ENCODE measurements around the gene TPM2. TPM values are rescaled to one million over a fixed set of nuclear protein-coding genes. Genes with fewer than 3 reads are reported as not detected.
"Not testable (repeated sequence)": the region's sequence is repeated elsewhere in the genome, so short reads cannot be mapped to it uniquely, and the experiment has no call there.

TPM2 gene
- total RNA-seq, 2 experiments from 2014 or later: 4.9 to 6.6 TPM

- intact Hi-C loops (cut with micrococcal nuclease): loop anchor here (1.0 to 2.0 kb wide), 8 partner anchors 8 to 530 kb away; partner anchors contain the start of genes CD72, CREB3, GBA2 and HINT2
- peaks cover 11% of the 10 kb centered on the region for H3K36me3 Mint-ChIP-seq (ENCODE audit: low read depth)
- DNase-seq: peak; percentile 94
- peak overlapping the region; percentile 83 for H3K27ac Mint-ChIP-seq
- peak overlapping the region; percentile 90 for H3K4me3 Mint-ChIP-seq
- H3K9me3 Mint-ChIP-seq: no peaks in the 10 kb centered on the region
- H3K27me3 Mint-ChIP-seq (ENCODE audit: low read depth): no peaks in the 10 kb centered on the region
- H3K4me1 Mint-ChIP-seq (ENCODE audit: low read depth): peaks cover 43% of the 10 kb centered on the region
- CTCF ChIA-PET: interaction anchor here (0.6 to 12.4 kb wide), 21 partner anchors 11 to 298 kb away, joined by 3 to 149 read pairs (median 5); partner anchors contain the start of genes ARHGEF39, CCDC107, CD72 and CREB3
Observed at GRCh38 chr9:35646533-35647265, 43.0 kb downstream of the TPM2 start.

DNA sequence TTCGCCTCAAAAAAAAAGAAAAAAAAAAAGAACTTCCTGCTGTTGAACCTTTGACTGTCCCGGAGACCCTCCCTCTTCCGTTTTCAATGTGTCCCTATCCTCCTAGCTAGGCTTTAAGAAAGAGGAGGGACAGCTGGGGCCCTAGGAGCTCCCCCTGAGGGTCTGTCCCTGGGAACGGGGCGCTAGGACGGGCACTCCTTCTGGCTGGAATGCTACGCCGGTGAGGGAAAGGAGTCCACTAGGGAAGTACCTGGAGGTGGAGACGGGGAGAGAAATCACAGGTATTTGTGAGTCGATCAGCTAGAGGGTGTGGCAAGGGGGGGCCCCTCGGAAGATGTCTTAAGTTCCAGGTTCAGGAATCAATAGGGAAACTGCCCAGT, 43.6 kb downstream of the TPM2 start:
- Mint-ChIP-seq H3K4me1 (ENCODE audit: low read depth) (peaks cover 41% of the 10 kb centered on the region), H3K4me3 (peak overlapping the region; percentile 90), H3K27me3 (ENCODE audit: low read depth) (no peaks in the 10 kb centered on the region), H3K9me3 (no peaks in the 10 kb centered on the region), H3K36me3 (ENCODE audit: low read depth) (peaks cover 11% of the 10 kb centered on the region), H3K27ac (peak overlapping the region; percentile 83)
- intact Hi-C loops (cut with micrococcal nuclease): loop anchor here (1.0 to 2.0 kb wide), 8 partner anchors 8 to 530 kb away; partner anchors contain the start of genes CD72, CREB3, GBA2 and HINT2
- CTCF ChIA-PET: interaction anchor here (0.6 to 12.4 kb wide), 13 partner anchors 15 to 299 kb away, joined by 3 to 149 read pairs (median 8); partner anchors contain the start of genes ARHGEF39, CCDC107, CD72 and RMRP
- DNase-seq: no peak

DNA sequence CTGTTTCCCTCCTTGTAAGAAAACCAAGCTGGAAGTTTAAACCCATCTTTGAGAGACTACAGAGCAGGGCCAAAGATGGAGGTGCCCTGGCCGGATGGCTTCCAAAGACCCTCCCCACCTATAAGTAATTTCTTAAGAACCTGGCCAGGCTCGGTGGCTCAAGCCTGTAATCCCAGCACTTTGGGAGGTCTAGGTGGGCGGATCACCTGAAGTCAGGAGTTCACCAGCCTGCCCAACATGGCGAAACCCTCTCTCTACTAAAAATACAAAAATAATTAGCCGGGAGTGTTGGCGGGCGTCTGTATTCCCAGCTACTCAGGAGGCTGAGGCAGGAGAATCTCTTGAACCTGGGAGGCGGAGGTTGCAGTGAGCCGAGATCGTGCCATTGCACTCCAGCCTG, 44.0 kb downstream of the TPM2 start:
- peaks cover 14% of the 10 kb centered on the region for H3K36me3 Mint-ChIP-seq (ENCODE audit: low read depth)
- intact Hi-C loops (cut with micrococcal nuclease): loop anchor here (1.0 to 2.0 kb wide), 8 partner anchors 7 to 529 kb away; partner anchors contain the start of genes CD72, CREB3, GBA2 and HINT2
- H3K27ac Mint-ChIP-seq: peak overlapping the region; percentile 83
- CTCF ChIA-PET: interaction anchor here (0.6 to 12.4 kb wide), 12 partner anchors 15 to 299 kb away, joined by 3 to 149 read pairs (median 4); partner anchors contain the start of genes ARHGEF39, CCDC107, CD72 and RMRP
- not testable (repeated sequence) for H3K27me3 Mint-ChIP-seq (ENCODE audit: low read depth); H3K9me3 Mint-ChIP-seq; DNase-seq
- peak overlapping the region; percentile 90 for H3K4me3 Mint-ChIP-seq
- H3K4me1 Mint-ChIP-seq (ENCODE audit: low read depth): peaks cover 38% of the 10 kb centered on the region

DNA sequence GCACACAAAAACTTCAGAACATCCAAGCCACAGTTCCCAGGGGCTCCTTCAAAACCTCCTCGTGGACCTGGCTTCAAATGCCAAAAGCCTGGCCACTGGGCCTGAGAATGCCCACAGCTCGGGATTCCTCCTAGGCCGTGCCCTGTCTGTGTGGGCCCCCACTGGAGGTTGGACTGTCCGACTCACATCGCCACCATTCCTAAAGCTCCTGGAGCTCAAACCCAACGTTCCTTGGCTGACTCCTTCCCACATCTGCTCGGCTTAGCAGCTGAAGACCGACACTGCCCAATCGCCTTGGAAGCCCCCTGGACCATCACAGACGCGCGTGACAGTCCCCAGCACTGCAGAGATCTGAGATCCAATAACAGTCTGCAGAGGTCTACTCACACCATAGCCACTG, 46.7 kb downstream of the TPM2 start:
- H3K4me1 Mint-ChIP-seq (ENCODE audit: low read depth): peaks cover 42% of the 10 kb centered on the region
- intact Hi-C loops (cut with micrococcal nuclease): no loop called here
- CTCF ChIA-PET: interaction anchor here (12.4 kb wide), 1 partner anchor 28 kb away, joined by 142 read pairs; the partner anchor contains the start of gene CD72
- no peak overlapping the region for H3K27ac Mint-ChIP-seq
- no peaks in the 10 kb centered on the region for H3K27me3 Mint-ChIP-seq (ENCODE audit: low read depth)
- H3K4me3 Mint-ChIP-seq: no peak overlapping the region
- H3K9me3 Mint-ChIP-seq: peaks cover 3% of the 10 kb centered on the region
- peaks cover 6% of the 10 kb centered on the region for H3K36me3 Mint-ChIP-seq (ENCODE audit: low read depth)
- no peak for DNase-seq

GRCh38 chr9:35641478-35641877, 48.2 kb downstream of the TPM2 start:
- CTCF ChIA-PET; H3K9me3 Mint-ChIP-seq; H3K27ac Mint-ChIP-seq; H3K4me3 Mint-ChIP-seq; intact Hi-C loops (cut with micrococcal nuclease); H3K27me3 Mint-ChIP-seq (ENCODE audit: low read depth); DNase-seq; H3K36me3 Mint-ChIP-seq (ENCODE audit: low read depth): not testable (repeated sequence)
- peaks cover 46% of the 10 kb centered on the region for H3K4me1 Mint-ChIP-seq (ENCODE audit: low read depth)

- H3K4me1 Mint-ChIP-seq (ENCODE audit: low read depth): peaks cover 54% of the 10 kb centered on the region
- intact Hi-C loops (cut with micrococcal nuclease); H3K4me3 Mint-ChIP-seq; H3K36me3 Mint-ChIP-seq (ENCODE audit: low read depth); H3K27me3 Mint-ChIP-seq (ENCODE audit: low read depth); H3K9me3 Mint-ChIP-seq; DNase-seq: not testable (repeated sequence)
- H3K27ac Mint-ChIP-seq: peak overlapping the region; percentile 81
- CTCF ChIA-PET: interaction anchor here (0.6 to 1.3 kb wide), 4 partner anchors 9 to 261 kb away, joined by 3 to 6 read pairs (median 4); no protein-coding TSS in a partner anchor
Observed at GRCh38 chr9:35640431-35640830, 49.3 kb downstream of the TPM2 start.

DNA sequence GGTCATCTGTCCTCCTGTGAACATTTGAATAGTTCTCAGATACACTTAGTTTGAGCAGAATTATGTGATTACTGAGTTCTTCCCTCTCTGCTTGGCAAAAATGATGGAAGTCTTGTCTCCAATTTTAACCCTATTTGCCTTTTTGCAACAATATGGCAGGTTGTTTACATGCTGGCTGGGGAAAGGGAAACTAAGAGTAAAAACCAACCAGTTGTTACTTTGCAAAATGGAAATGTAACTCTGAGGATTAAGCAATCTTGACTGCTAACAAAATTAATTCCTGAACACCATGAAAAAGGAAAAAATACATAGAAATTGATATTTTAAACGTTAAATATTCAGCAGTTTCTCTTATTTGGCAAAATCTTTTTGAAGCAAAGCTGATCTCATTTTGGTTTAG, 50.1 kb downstream of the TPM2 start:
- H3K27me3 Mint-ChIP-seq (ENCODE audit: low read depth): no peaks in the 10 kb centered on the region
- intact Hi-C loops (cut with micrococcal nuclease): loop anchor here (2.0 kb wide), 2 partner anchors 21 to 35 kb away; partner anchors contain the start of genes CD72 and TESK1
- no peak for DNase-seq
- peaks cover 6% of the 10 kb centered on the region for H3K36me3 Mint-ChIP-seq (ENCODE audit: low read depth)
- peaks cover 54% of the 10 kb centered on the region for H3K4me1 Mint-ChIP-seq (ENCODE audit: low read depth)
- peak overlapping the region; percentile 31 for H3K4me3 Mint-ChIP-seq
- peak overlapping the region; percentile 90 for H3K27ac Mint-ChIP-seq
- H3K9me3 Mint-ChIP-seq: peaks cover 3% of the 10 kb centered on the region
- CTCF ChIA-PET: interaction anchor here (1.0 to 1.3 kb wide), 3 partner anchors 10 to 91 kb away, joined by 3 to 6 read pairs (median 4); no protein-coding TSS in a partner anchor

GRCh38 chr9:35639225-35639624, 50.5 kb downstream of the TPM2 start:
- peak overlapping the region; percentile 90 for H3K27ac Mint-ChIP-seq
- not testable (repeated sequence) for H3K27me3 Mint-ChIP-seq (ENCODE audit: low read depth); DNase-seq; H3K9me3 Mint-ChIP-seq; H3K36me3 Mint-ChIP-seq (ENCODE audit: low read depth)
- H3K4me1 Mint-ChIP-seq (ENCODE audit: low read depth): peaks cover 50% of the 10 kb centered on the region
- CTCF ChIA-PET: interaction anchor here (1.1 to 1.3 kb wide), 2 partner anchors 11 to 92 kb away, joined by 4 to 6 read pairs; no protein-coding TSS in a partner anchor
- peak overlapping the region; percentile 31 for H3K4me3 Mint-ChIP-seq
- intact Hi-C loops (cut with micrococcal nuclease): loop anchor here (2.0 kb wide), 2 partner anchors 20 to 34 kb away; partner anchors contain the start of genes CD72 and TESK1

DNA sequence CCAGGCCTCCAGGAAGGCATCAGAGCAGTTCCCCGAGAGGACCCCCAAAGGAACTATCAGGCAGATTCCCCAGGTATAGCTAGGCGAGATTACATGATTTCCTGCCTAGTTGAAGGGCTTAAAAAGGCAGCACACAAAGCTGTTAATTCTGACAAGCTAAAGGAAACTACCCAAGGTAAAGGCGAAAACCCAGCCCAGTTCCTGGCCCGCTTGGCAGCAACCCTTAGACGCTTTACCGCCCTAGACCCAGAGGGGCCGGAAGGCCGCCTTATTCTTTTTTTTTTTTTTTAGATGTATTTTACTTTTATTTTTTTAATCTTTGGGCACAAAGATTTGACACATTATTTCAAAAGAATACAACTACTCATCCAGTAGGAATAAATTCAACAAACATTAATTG, 51.0 kb downstream of the TPM2 start:
- peak; percentile 57 for DNase-seq
- intact Hi-C loops (cut with micrococcal nuclease): loop anchor here (1.0 to 2.0 kb wide), 3 partner anchors 8 to 34 kb away; partner anchors contain the start of genes CD72 and TESK1
- peak overlapping the region; percentile 90 for H3K27ac Mint-ChIP-seq
- H3K4me3 Mint-ChIP-seq: peak overlapping the region; percentile 40
- H3K9me3 Mint-ChIP-seq; H3K27me3 Mint-ChIP-seq (ENCODE audit: low read depth); H3K36me3 Mint-ChIP-seq (ENCODE audit: low read depth); CTCF ChIA-PET: not testable (repeated sequence)
- peaks cover 50% of the 10 kb centered on the region for H3K4me1 Mint-ChIP-seq (ENCODE audit: low read depth)

- H3K36me3 Mint-ChIP-seq (ENCODE audit: low read depth); intact Hi-C loops (cut with micrococcal nuclease); CTCF ChIA-PET; H3K27me3 Mint-ChIP-seq (ENCODE audit: low read depth); DNase-seq; H3K4me3 Mint-ChIP-seq; H3K9me3 Mint-ChIP-seq: not testable (repeated sequence)
- Mint-ChIP-seq H3K27ac (peak overlapping the region; percentile 90), H3K4me1 (ENCODE audit: low read depth) (peaks cover 50% of the 10 kb centered on the region)
Observed at GRCh38 chr9:35637427-35637955, 52.2 kb downstream of the TPM2 start.

GRCh38 chr9:35636877-35637246, 52.9 kb downstream of the TPM2 start:
- H3K36me3 Mint-ChIP-seq (ENCODE audit: low read depth); H3K27ac Mint-ChIP-seq; DNase-seq; intact Hi-C loops (cut with micrococcal nuclease); H3K9me3 Mint-ChIP-seq; H3K4me3 Mint-ChIP-seq; H3K27me3 Mint-ChIP-seq (ENCODE audit: low read depth): not testable (repeated sequence)
- CTCF ChIA-PET: interaction anchor here (0.6 to 1.8 kb wide), 2 partner anchors 10 to 14 kb away, joined by 3 to 9 read pairs; no protein-coding TSS in a partner anchor
- peaks cover 50% of the 10 kb centered on the region for H3K4me1 Mint-ChIP-seq (ENCODE audit: low read depth)

All from activated naive CD4-positive, alpha-beta T cell treated with anti-CD3 and anti-CD28 coated beads for 36 hours (primary cell).